ENCODE measurements around the gene SEMA3B.

SEMA3B gene

GRCh38 chr3:50317300-50317699 lies 48.4 kb downstream of the SEMA3B start:
- no peak for DNase-seq (ENCODE audit: low read depth)

- DNase-seq (ENCODE audit: low read depth), result no peak
Observed at GRCh38 chr3:50318163-50318562, 49.2 kb downstream of the SEMA3B start.

- no peak for DNase-seq (ENCODE audit: low read depth)
Observed at GRCh38 chr3:50318615-50319014, 49.7 kb downstream of the SEMA3B start.

- DNase-seq (ENCODE audit: low read depth), result no peak
Observed at GRCh38 chr3:50319181-50319893, 50.4 kb downstream of the SEMA3B start.

- no peak for DNase-seq (ENCODE audit: low read depth)
Observed at GRCh38 chr3:50319894-50320625, 51.1 kb downstream of the SEMA3B start.

GRCh38 chr3:50320853-50321335 lies 51.9 kb downstream of the SEMA3B start:
- DNase-seq (ENCODE audit: low read depth), result peak; percentile 37

- DNase-seq (ENCODE audit: low read depth), result peak; percentile 61
Observed at GRCh38 chr3:50321336-50322114, 52.6 kb downstream of the SEMA3B start.

- DNase-seq (ENCODE audit: low read depth), result no peak
Observed at GRCh38 chr3:50322115-50322385, 53.1 kb downstream of the SEMA3B start.

- no peak for DNase-seq (ENCODE audit: low read depth)
Observed at GRCh38 chr3:50322386-50323091, 53.6 kb downstream of the SEMA3B start, which contains the start of gene HYAL2. Gene HYAL2, minus strand, starts transcription at chr3:50322745. Its CDS starts 2,256 bp downstream, at chr3:50320489.

- no peak for DNase-seq (ENCODE audit: low read depth)
Observed at GRCh38 chr3:50323092-50323600, 54.2 kb downstream of the SEMA3B start.

GRCh38 chr3:50323614-50324199 lies 54.8 kb downstream of the SEMA3B start:
- DNase-seq (ENCODE audit: low read depth), result no peak

- peak; percentile 26 for DNase-seq (ENCODE audit: low read depth)
Observed at GRCh38 chr3:50324351-50325112, 55.6 kb downstream of the SEMA3B start.

GRCh38 chr3:50325113-50325480 lies 56.1 kb downstream of the SEMA3B start:
- DNase-seq (ENCODE audit: low read depth), result no peak

GRCh38 chr3:50325497-50326181 lies 56.7 kb downstream of the SEMA3B start:
- DNase-seq (ENCODE audit: low read depth), result no peak

GRCh38 chr3:50326182-50326541 lies 57.2 kb downstream of the SEMA3B start:
- no peak for DNase-seq (ENCODE audit: low read depth)

- no peak for DNase-seq (ENCODE audit: low read depth)
Observed at GRCh38 chr3:50327129-50327528, 58.2 kb downstream of the SEMA3B start.

All from T-helper 22 cell (primary cell).